Endodermal cell (in vitro differentiated cells): ENCODE results near the gene FAM13B. TPM values are rescaled to one million over a fixed set of nuclear protein-coding genes. Genes with fewer than 3 reads are reported as not detected.
"Not testable (repeated sequence)": the region's sequence is repeated elsewhere in the genome, so short reads cannot be mapped to it uniquely, and the experiment has no call there.

ENCODE experiments used
- DNase-seq: peaks from one replicate; pipeline ENCODE4 v3.0.0-alpha.2; 2017
- H3K27ac ChIP-seq: 2 replicates; pipeline ENCODE4 v1.5.1; 2013; ENCODE audit warnings: mild to moderate bottlenecking, low read depth, low read length, moderate library complexity
- H3K27me3 ChIP-seq: 2 replicates; pipeline ENCODE4 v1.6.1; 2013; ENCODE audit warnings: mild to moderate bottlenecking, low read length, moderate library complexity; ENCODE audit not compliant: insufficient read depth, control insufficient read depth, poor library complexity, severe bottlenecking
- H3K36me3 ChIP-seq: 2 replicates; pipeline ENCODE4 v1.7.0; 2013; ENCODE audit warnings: mild to moderate bottlenecking, low read length, moderate library complexity; ENCODE audit not compliant: control insufficient read depth, insufficient read depth
- H3K4me1 ChIP-seq: one replicate; pipeline ENCODE4 v1.7.0; 2013; ENCODE audit warnings: low read length; ENCODE audit not compliant: control insufficient read depth, insufficient read depth
- H3K4me3 ChIP-seq: 2 replicates; pipeline ENCODE4 v1.5.1; 2013; ENCODE audit warnings: mild to moderate bottlenecking, low read length, moderate library complexity
- H3K9ac ChIP-seq: 2 replicates; pipeline ENCODE4 v1.6.1; 2013; ENCODE audit warnings: mild to moderate bottlenecking, low read length, moderate library complexity; ENCODE audit not compliant: poor library complexity, severe bottlenecking; ENCODE audit errors: extremely low read depth
- H3K9me3 ChIP-seq: 2 replicates; pipeline ENCODE4 v1.6.1; 2013; ENCODE audit warnings: mild to moderate bottlenecking, low read length, moderate library complexity; ENCODE audit not compliant: control insufficient read depth
- H3K27ac Mint-ChIP-seq: 2 replicates; pipeline ENCODE4 v1.8.0; 2020; ENCODE audit warnings: mixed read lengths
- H3K27me3 Mint-ChIP-seq: 2 replicates; pipeline ENCODE4 v1.8.0; 2021; ENCODE audit warnings: mild to moderate bottlenecking, mixed read lengths; ENCODE audit not compliant: insufficient read depth
- H3K36me3 Mint-ChIP-seq: 2 replicates; pipeline ENCODE4 v1.8.0; 2020; ENCODE audit warnings: low read depth, mixed read lengths
- H3K4me1 Mint-ChIP-seq: 2 replicates; pipeline ENCODE4 v1.8.0; 2020; ENCODE audit warnings: mixed read lengths
- H3K4me3 Mint-ChIP-seq: 2 replicates; pipeline ENCODE4 v1.8.0; 2020; ENCODE audit warnings: mild to moderate bottlenecking, moderate library complexity, mixed read lengths
- H3K9me3 Mint-ChIP-seq: 2 replicates; pipeline ENCODE4 v1.8.0; 2020; ENCODE audit warnings: mild to moderate bottlenecking, mixed read lengths
- WGBS, 2 experiments: methylation state at CpG; one replicate each; pipeline versions ENCODE4 v1.1.5 to v1.1.7; 2013; ENCODE audit warnings: missing lambda C conversion rate in 2 of 2, mixed read lengths in 1 of 2; ENCODE audit not compliant: insufficient coverage in 1 of 2, insufficient read length in 1 of 2; 5-methylcytosine and 5-hydroxymethylcytosine counted together
- total RNA-seq, 2 donors: library from RNA; stranded (reverse); fragmentation: NEBNext Ultra II Directional in 1 of 2; extraction: Animal tissue kit (Norgen Biotek cat#: 25700) in 1 of 2; gene quantifications; 2 replicates in 1 of 2; 3 replicates in 1 of 2; pipeline ENCODE4 v1.2.1, GENCODE V29; 2021
- TF ChIP-seq, protein P1 (sequence below): fragments of 200-600 bp; sonication (generic); conservative IDR thresholded peaks from 2 replicates; pipeline ENCODE4 v1.5.0; 2021; ENCODE audit warnings: antibody characterized with exemption, mild to moderate bottlenecking

The FAM13B gene
- total RNA-seq, 2 donors from 2014 or later = 22.9 to 28.7 TPM

DNA sequence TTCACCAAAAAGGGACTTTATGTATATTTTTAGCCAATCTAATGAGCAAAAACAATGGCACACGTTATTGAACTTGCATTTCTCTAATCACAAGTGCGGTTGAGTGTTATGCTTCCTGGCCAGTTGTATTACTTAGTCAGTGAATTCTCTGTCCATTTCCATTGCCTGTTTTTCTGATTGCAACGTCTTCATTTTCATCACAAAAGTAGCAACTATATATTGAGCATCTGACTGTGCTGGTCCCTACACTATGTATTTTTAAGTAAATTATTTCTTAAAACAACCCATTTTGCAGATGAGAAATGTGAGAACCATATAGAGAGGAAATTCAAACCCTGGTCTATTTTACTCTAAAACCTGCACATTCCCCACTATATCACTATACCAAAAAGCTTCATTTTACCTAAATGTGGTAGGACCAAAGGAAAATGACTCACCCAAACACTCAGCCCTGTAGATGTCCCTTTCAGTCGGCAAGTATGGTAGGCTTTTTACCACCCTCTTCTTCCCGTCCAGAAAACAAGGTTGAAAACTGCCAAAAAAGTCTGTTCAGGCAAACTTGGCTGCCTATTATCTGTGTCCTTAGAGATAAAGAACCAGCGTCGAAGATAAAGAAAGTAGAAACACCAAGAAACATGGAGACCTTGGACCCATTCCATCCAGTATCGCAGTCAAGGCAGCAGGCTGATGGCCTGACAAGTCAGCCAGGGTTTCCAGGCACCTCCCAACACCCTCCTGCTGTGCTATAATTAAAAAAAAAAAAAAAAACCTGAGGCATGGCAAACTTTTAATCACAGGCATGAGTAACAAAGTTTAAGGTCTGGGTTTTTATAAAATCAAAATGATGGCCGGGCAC is 18.8 kb upstream of the FAM13B start:
- WGBS, 2 experiments = 83 to 95% methylated on average over 7 to 9 of the region's 9 CpGs
- Histone ChIP-seq H3K9me3 (no peaks in the 10 kb centered on the region), H3K4me3 (no peak overlapping the region), H3K9ac (no peak overlapping the region), H3K4me1 (no peaks in the 10 kb centered on the region), H3K36me3 (no peaks in the 10 kb centered on the region), H3K27ac (no peak overlapping the region), H3K27me3 (peaks cover 34% of the 10 kb centered on the region)
- Mint-ChIP-seq H3K36me3 (no peaks in the 10 kb centered on the region), H3K27me3 (peaks cover 49% of the 10 kb centered on the region), H3K9me3 (no peaks in the 10 kb centered on the region), H3K4me1 (no peaks in the 10 kb centered on the region), H3K27ac (no peak overlapping the region), H3K4me3 (no peak overlapping the region)
- no peak for DNase-seq
- TF ChIP-seq, protein P1, sequence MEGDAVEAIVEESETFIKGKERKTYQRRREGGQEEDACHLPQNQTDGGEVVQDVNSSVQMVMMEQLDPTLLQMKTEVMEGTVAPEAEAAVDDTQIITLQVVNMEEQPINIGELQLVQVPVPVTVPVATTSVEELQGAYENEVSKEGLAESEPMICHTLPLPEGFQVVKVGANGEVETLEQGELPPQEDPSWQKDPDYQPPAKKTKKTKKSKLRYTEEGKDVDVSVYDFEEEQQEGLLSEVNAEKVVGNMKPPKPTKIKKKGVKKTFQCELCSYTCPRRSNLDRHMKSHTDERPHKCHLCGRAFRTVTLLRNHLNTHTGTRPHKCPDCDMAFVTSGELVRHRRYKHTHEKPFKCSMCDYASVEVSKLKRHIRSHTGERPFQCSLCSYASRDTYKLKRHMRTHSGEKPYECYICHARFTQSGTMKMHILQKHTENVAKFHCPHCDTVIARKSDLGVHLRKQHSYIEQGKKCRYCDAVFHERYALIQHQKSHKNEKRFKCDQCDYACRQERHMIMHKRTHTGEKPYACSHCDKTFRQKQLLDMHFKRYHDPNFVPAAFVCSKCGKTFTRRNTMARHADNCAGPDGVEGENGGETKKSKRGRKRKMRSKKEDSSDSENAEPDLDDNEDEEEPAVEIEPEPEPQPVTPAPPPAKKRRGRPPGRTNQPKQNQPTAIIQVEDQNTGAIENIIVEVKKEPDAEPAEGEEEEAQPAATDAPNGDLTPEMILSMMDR = no peak

DNA sequence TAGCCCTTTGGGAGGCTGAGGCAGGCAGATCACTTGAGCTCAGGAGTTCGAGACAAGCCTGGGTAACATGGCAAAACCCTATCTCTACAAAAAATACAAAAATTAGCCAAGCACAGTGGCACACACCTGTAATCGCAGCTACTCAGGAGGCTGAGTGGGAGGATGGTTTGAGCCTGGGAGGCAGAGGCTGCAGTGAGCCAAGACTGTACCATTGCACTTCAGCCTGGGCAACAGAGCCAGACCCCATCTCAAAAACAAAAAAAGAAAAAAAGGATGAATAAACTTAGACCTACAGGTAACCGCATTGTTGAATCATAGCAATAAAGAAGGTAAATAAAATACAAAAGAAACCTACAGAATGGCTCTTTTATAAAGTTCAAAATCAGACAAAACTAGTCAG is 12.4 kb upstream of the FAM13B start:
- not testable (repeated sequence) for H3K9me3 ChIP-seq, H3K27ac Mint-ChIP-seq, H3K9ac ChIP-seq, H3K9me3 Mint-ChIP-seq, H3K4me3 Mint-ChIP-seq, H3K36me3 ChIP-seq, H3K4me1 ChIP-seq, H3K27ac ChIP-seq, H3K4me1 Mint-ChIP-seq, H3K4me3 ChIP-seq, H3K27me3 ChIP-seq, H3K36me3 Mint-ChIP-seq
- peaks cover 13% of the 10 kb centered on the region for H3K27me3 Mint-ChIP-seq
- WGBS, 2 experiments = 98% methylated on average over 3 of the region's 3 CpGs; no CpG with 5 or more reads in 1 of the 2 experiments
- peak; percentile 1 for DNase-seq

DNA sequence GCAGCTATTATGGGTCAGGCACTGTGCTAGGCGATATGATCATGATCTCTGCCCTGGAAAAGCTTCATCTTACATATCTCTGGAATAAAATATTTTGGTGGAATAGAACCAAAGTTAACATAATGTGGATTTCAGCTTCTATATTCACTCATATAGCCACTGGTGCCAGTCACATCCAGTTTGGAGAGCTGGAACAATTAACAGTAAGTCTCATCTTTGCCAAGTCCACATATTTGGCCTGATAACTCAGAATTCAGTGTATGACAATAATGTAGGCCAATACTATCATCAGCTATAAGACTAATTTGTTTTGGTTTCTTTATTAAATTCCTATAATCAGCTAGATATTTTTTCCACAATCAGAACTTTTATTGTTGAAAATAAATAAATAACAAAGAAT is 5.9 kb upstream of the FAM13B start:
- H3K9ac ChIP-seq = no peak overlapping the region

More for the DNA sequence above, 5.9 kb upstream of the FAM13B start:
- Mint-ChIP-seq H3K4me3 (no peak overlapping the region), H3K36me3 (no peaks in the 10 kb centered on the region), H3K9me3 (no peaks in the 10 kb centered on the region), H3K27me3 (peaks cover 2% of the 10 kb centered on the region), H3K27ac (no peak overlapping the region), H3K4me1 (no peaks in the 10 kb centered on the region)
- WGBS, 2 experiments = 80% methylated on average over 1 of the region's 1 CpG; no CpG with 5 or more reads in 1 of the 2 experiments
- Histone ChIP-seq H3K9me3 (no peaks in the 10 kb centered on the region), H3K27ac (no peak overlapping the region), H3K27me3 (no peaks in the 10 kb centered on the region), H3K4me3 (no peak overlapping the region), H3K36me3 (no peaks in the 10 kb centered on the region), H3K4me1 (no peaks in the 10 kb centered on the region)
- DNase-seq = no peak
- TF ChIP-seq, protein P1 = no peak
